ENCODE results near the gene ZDHHC8.

Gene ZDHHC8

DNA sequence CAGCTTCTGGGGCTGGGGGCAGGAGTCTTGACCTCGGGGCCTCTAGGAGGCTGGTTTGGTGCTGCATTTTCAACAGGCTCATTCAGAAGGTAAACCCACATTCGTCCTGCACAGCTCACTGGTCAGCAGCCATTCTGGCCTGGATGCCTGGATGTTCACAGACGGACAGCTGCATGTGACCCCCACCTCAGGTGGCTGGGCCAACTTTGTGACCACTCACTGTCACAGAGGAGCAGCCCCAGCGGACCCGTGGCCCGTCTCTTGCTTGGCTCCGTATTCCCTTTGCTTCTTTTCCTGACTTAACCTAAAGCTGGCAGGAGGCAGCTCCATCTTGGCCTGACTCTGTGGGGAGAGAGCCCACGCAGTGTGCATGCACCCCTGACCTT is 43.3 kb upstream of the ZDHHC8 start:
- TF ChIP-seq CTCF (IDR thresholded peaks at IDR 0.05; ENCODE audit: low read depth, low read length), result no peak
- Histone ChIP-seq H4K20me1 (ENCODE audit: insufficient read depth, low read length) (peaks cover 19% of the 10 kb centered on the region), H3K27me3 (ENCODE audit: low read depth, low read length) (no peaks in the 10 kb centered on the region), H3K9ac (ENCODE audit: low read length) (no peak overlapping the region), H3K4me1 (ENCODE audit: low read length) (no peaks in the 10 kb centered on the region), H3K79me2 (ENCODE audit: low read length) (peaks cover 30% of the 10 kb centered on the region), H3K9me3 (ENCODE audit: insufficient read depth, low read length) (no peaks in the 10 kb centered on the region), H3K27ac (ENCODE audit: low read length) (no peak overlapping the region), H3K4me2 (ENCODE audit: low read length) (no peak overlapping the region), H3K36me3 (replicated peaks; ENCODE audit: low read depth, low read length) (peaks cover 64% of the 10 kb centered on the region), H2AFZ (ENCODE audit: low read depth, low read length) (no peak overlapping the region), H3K4me3 (ENCODE audit: low read length) (no peak overlapping the region)

DNA sequence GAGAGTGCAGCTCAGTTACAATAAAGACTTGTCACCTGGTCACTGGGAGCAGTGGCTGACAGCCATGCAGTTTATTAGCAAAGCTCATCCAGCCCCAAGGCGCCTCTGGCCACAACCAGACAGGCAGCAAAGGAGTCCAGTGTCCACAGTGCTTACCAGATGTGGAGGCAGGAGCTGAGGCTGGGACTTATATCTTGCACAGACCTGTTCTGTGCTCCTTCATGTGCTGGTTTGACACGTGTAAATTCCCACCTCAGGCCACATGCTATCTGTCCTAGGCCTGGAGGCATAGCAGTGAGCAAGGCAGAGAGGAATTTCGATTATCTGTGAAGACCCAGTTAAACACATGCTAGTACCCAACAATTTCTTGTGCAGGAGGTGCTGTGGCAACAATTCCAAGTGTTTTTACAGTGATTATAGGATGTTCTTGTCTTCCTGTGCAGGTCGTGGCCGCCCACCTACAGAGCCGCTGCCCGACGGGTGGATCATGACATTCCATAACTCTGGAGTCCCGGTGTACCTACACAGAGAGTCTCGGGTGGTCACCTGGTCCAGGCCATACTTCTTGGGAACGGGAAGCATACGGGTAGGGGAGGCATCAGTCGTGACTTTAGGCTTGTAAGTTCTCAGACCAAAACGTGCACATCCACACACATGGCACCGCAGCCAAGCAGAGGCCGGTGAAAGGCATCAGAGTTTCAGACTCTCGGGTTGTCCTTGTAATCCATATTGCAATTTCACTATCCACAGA is 42.2 kb upstream of the ZDHHC8 start:
- H3K27ac ChIP-seq (ENCODE audit: low read length), result no peak overlapping the region
- peaks cover 18% of the 10 kb centered on the region for H3K79me2 ChIP-seq (ENCODE audit: low read length)

GRCh38 chr22:20089977-20090729 is 41.5 kb upstream of the ZDHHC8 start:
- no peak overlapping the region for H3K9ac ChIP-seq (ENCODE audit: low read length)
- no peak overlapping the region for H3K4me3 ChIP-seq (ENCODE audit: low read length)
- H3K4me1 ChIP-seq (ENCODE audit: low read length), result no peaks in the 10 kb centered on the region
- no peak overlapping the region for H3K4me2 ChIP-seq (ENCODE audit: low read length)
- no peak overlapping the region for H3K27ac ChIP-seq (ENCODE audit: low read length)
- no peaks in the 10 kb centered on the region for H3K9me3 ChIP-seq (ENCODE audit: insufficient read depth, low read length)
- H4K20me1 ChIP-seq (ENCODE audit: insufficient read depth, low read length), result peaks cover under 1% of the 10 kb centered on the region; the same call in 1 of the 2 replicates
- H3K79me2 ChIP-seq (ENCODE audit: low read length), result peaks cover 11% of the 10 kb centered on the region
- H3K27me3 ChIP-seq (ENCODE audit: low read depth, low read length), result no peaks in the 10 kb centered on the region
- H3K36me3 ChIP-seq (replicated peaks; ENCODE audit: low read depth, low read length), result peaks cover 80% of the 10 kb centered on the region
- TF ChIP-seq EZH2phosphoT487 (IDR thresholded peaks at IDR 0.05; ENCODE audit: low read depth) (no peak), CTCF (IDR thresholded peaks at IDR 0.05; ENCODE audit: low read depth, low read length) (no peak)
- H2AFZ ChIP-seq (ENCODE audit: low read depth, low read length), result no peak overlapping the region

More for the DNA sequence above, 42.2 kb upstream of the ZDHHC8 start:
- Histone ChIP-seq H4K20me1 (ENCODE audit: insufficient read depth, low read length) (peaks cover 8% of the 10 kb centered on the region), H3K4me3 (ENCODE audit: low read length) (no peak overlapping the region), H3K4me2 (ENCODE audit: low read length) (no peak overlapping the region), H3K27me3 (ENCODE audit: low read depth, low read length) (no peaks in the 10 kb centered on the region), H3K9me3 (ENCODE audit: insufficient read depth, low read length) (no peaks in the 10 kb centered on the region), H3K36me3 (replicated peaks; ENCODE audit: low read depth, low read length) (peaks cover 74% of the 10 kb centered on the region), H3K9ac (ENCODE audit: low read length) (no peak overlapping the region), H2AFZ (ENCODE audit: low read depth, low read length) (no peak overlapping the region), H3K4me1 (ENCODE audit: low read length) (no peaks in the 10 kb centered on the region)
- no peak for TF ChIP-seq CTCF (IDR thresholded peaks at IDR 0.05; ENCODE audit: low read depth, low read length)
- no peak for TF ChIP-seq EZH2phosphoT487 (IDR thresholded peaks at IDR 0.05; ENCODE audit: low read depth)

GRCh38 chr22:20090730-20091240 is 40.8 kb upstream of the ZDHHC8 start:
- Histone ChIP-seq H3K36me3 (replicated peaks; ENCODE audit: low read depth, low read length) (peaks cover 83% of the 10 kb centered on the region), H3K4me3 (ENCODE audit: low read length) (no peak overlapping the region), H3K27me3 (ENCODE audit: low read depth, low read length) (no peaks in the 10 kb centered on the region), H3K9ac (ENCODE audit: low read length) (no peak overlapping the region), H4K20me1 (ENCODE audit: insufficient read depth, low read length) (no peaks in the 10 kb centered on the region), H2AFZ (ENCODE audit: low read depth, low read length) (no peak overlapping the region), H3K4me2 (ENCODE audit: low read length) (no peak overlapping the region), H3K27ac (ENCODE audit: low read length) (no peak overlapping the region), H3K9me3 (ENCODE audit: insufficient read depth, low read length) (no peaks in the 10 kb centered on the region), H3K79me2 (ENCODE audit: low read length) (peaks cover 4% of the 10 kb centered on the region), H3K4me1 (ENCODE audit: low read length) (no peaks in the 10 kb centered on the region)
- no peak for TF ChIP-seq EZH2phosphoT487 (IDR thresholded peaks at IDR 0.05; ENCODE audit: low read depth)
- TF ChIP-seq CTCF (IDR thresholded peaks at IDR 0.05; ENCODE audit: low read depth, low read length), result no peak

Data from OCI-LY3 (cell line).